Lower leg skin (tissue), 4 donors: ENCODE results near the gene TRPC4. TPM values are rescaled to one million over a fixed set of nuclear protein-coding genes. Genes with fewer than 3 reads are reported as not detected.

ENCODE experiments used
- DNase-seq, 2 donors: peaks; one replicate each; pipeline ENCODE4 v3.0.0-alpha.2; 2019; ENCODE audit warnings: low spot score in 2 of 2
- H3K4me3 ChIP-seq: fragments of 200-600 bp; sonication (generic); 2 replicates; pipeline ENCODE4 v1.5.1; 2017; ENCODE audit warnings: mild to moderate bottlenecking, low read depth; ENCODE audit not compliant: poor library complexity, severe bottlenecking
- POLR2A ChIP-seq, 2 donors: fragments of 450-650 bp; IDR thresholded peaks; one replicate each; pipeline ENCODE4 v1.6.1; 2016 to 2017; ENCODE audit warnings: antibody characterized with exemption in 2 of 2, mild to moderate bottlenecking in 1 of 2, moderate library complexity in 1 of 2
- WGBS, 2 donors: methylation state at CpG; one replicate each; pipeline ENCODE4 v1.1.5; 2018; 5-methylcytosine and 5-hydroxymethylcytosine counted together
- intact Hi-C: fragments of 100-400 bp; cut with DNase I; formaldehyde crosslinking; loops from one replicate; pipeline ENCODE4 v1.15.0; 2023; ENCODE audit warnings: low total_unique reads
- total RNA-seq, 4 donors: library from RNA; depleted of rRNA; stranded (reverse); fragments of >200 nt; gene quantifications; one replicate each; pipeline ENCODE4 v1.1.0, GENCODE V29; 2016
- TF ChIP-seq, protein P1 (sequence below), 3 donors: fragments of 450-650 bp; IDR thresholded peaks; one replicate each; pipeline ENCODE4 v1.5.1; 2016; ENCODE audit warnings: antibody characterized with exemption in 3 of 3, mild to moderate bottlenecking in 3 of 3, moderate library complexity in 2 of 3

Gene TRPC4
- total RNA-seq, 4 donors from 2014 or later = 0.39 TPM; not detected in 3

DNA sequence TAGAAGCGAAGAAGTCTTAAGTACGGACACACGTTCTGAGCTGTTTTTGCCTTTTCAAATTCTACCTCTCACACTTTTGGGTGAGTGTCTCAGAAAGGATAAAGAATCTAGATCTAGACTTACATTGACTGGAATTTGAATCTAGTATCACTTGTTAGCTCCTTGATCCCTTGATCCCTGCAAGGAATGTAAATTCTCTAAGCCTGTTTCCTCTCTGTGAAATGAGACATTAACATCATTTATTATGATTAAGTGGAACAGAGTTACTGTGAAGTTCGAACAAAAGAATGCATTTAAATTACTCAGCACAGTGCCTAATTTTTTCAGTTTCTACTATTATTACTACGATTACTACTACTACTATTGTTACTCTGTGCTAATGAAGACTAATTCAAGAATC, 184.4 kb downstream of the TRPC4 start:
- TF ChIP-seq POLR2A (IDR thresholded peaks at IDR 0.05) = no peak
- TF ChIP-seq, protein P1, sequence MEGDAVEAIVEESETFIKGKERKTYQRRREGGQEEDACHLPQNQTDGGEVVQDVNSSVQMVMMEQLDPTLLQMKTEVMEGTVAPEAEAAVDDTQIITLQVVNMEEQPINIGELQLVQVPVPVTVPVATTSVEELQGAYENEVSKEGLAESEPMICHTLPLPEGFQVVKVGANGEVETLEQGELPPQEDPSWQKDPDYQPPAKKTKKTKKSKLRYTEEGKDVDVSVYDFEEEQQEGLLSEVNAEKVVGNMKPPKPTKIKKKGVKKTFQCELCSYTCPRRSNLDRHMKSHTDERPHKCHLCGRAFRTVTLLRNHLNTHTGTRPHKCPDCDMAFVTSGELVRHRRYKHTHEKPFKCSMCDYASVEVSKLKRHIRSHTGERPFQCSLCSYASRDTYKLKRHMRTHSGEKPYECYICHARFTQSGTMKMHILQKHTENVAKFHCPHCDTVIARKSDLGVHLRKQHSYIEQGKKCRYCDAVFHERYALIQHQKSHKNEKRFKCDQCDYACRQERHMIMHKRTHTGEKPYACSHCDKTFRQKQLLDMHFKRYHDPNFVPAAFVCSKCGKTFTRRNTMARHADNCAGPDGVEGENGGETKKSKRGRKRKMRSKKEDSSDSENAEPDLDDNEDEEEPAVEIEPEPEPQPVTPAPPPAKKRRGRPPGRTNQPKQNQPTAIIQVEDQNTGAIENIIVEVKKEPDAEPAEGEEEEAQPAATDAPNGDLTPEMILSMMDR (IDR thresholded peaks at IDR 0.05) = no peak
- intact Hi-C loops = no loop called here
- WGBS, 2 donors = 78 to 80% methylated on average over 5 of the region's 5 CpGs
- H3K4me3 ChIP-seq = no peak overlapping the region
- DNase-seq = no peak

DNA sequence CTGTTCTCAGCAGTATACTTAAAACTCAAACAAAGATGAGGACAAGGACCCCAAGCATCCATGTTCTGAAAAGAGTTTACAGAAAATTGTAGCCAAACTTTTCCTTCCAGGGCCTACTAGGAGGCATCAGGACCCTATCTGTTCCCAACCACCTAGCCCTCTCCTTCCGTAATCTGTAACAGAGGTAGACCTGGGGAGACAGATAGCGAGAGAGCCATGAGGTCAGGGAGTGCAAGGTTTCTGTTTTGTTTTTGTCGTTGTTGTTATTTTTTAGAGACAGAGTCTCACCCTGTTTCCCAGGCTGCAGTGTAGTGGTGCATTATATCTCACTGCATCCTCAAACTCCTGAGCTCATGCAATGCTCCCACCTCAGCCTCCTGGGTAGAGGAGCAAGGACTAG, 187.1 kb downstream of the TRPC4 start:
- no peak for TF ChIP-seq POLR2A (IDR thresholded peaks at IDR 0.05)
- TF ChIP-seq, protein P1 (IDR thresholded peaks at IDR 0.05) = no peak
- intact Hi-C loops = no loop called here
- DNase-seq = no peak
- no peak overlapping the region for H3K4me3 ChIP-seq
- WGBS, 2 donors = 92 to 95% methylated on average over 3 of the region's 3 CpGs

DNA sequence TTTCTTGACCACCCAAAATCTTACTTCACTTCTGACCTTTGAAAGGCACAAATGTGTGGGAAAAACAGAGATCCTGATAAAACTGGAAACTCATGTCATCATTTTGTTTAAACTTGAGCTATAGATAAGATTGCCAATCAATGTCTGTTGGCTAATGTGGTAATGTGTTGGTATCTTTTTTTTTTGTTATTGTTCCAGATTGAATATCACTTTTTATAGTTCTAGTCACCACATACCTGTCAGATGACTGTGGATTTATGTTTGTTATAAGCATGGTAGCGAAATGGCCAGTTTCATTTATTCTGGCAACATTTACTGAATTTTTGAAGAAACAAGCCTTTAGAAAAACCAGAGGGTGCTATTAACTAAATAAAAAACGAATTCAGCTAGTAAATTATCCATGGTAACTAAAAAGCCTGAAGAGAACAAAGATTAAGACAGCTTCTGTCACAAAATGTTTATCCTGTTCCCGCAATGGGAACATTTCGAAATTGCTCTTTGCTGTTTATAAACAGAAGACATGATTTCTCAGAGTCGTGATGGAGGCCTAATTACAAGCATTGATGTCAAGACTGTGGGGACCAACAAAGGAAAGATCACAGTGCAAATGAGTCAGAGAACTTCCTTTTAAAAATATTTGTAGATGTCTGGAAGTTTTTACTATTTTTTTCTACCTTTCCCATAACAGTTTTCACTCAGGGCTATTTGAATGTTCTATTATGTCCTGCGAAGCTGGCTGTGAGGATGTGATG, 188.1 kb downstream of the TRPC4 start:
- TF ChIP-seq, protein P1 (IDR thresholded peaks at IDR 0.05) = no peak
- no peak for TF ChIP-seq POLR2A (IDR thresholded peaks at IDR 0.05)
- 55 to 64% methylated on average over 6 of the region's 6 CpGs for WGBS, 2 donors
- DNase-seq = no peak
- H3K4me3 ChIP-seq = no peak overlapping the region
- intact Hi-C loops = no loop called here

DNA sequence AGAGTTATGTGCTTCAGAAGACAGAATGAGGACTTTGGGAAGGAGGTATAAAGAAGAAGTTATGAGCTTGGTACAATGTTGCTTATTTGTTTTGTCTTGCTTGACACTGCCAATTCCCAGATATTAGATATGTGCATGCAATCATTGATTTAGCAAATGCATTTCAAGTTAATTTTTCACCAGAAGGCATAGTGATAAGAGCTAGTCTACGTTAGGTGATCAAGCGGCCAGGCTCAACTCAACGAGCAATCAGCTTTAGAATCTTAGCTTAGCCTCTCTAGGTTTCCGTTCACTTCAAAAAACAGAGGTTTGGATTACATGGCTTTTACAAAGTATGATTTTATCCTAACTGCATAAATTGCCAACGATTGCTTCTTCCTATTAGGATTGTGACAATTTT, 189.4 kb downstream of the TRPC4 start:
- TF ChIP-seq POLR2A (IDR thresholded peaks at IDR 0.05) = no peak
- TF ChIP-seq, protein P1 (IDR thresholded peaks at IDR 0.05) = no peak
- no peak for DNase-seq
- intact Hi-C loops = no loop called here
- 82 to 89% methylated on average over 5 of the region's 5 CpGs for WGBS, 2 donors
- H3K4me3 ChIP-seq = no peak overlapping the region

DNA sequence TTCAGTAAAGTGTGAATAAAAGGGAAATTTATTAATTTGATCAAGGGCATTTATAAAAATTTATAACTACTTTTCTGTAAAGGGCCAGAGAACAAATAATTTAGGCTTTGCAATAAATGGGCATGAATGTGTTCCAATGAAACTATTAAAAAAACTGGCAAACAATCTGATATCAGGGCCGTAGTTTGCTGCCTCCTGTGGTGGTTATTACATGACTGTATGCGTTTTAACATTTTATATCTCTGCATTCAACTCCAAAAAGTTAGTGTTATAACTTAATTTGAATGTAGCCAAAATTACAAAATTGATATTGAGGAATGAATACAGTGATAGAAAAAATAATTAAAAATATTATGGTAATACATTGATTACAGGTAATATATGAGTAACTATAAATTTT, 190.5 kb downstream of the TRPC4 start:
- H3K4me3 ChIP-seq = no peak overlapping the region
- intact Hi-C loops = no loop called here
- DNase-seq = no peak
- WGBS, 2 donors = 40 to 42% methylated on average over 2 of the region's 2 CpGs
- TF ChIP-seq, protein P1 (IDR thresholded peaks at IDR 0.05) = no peak
- no peak for TF ChIP-seq POLR2A (IDR thresholded peaks at IDR 0.05)

DNA sequence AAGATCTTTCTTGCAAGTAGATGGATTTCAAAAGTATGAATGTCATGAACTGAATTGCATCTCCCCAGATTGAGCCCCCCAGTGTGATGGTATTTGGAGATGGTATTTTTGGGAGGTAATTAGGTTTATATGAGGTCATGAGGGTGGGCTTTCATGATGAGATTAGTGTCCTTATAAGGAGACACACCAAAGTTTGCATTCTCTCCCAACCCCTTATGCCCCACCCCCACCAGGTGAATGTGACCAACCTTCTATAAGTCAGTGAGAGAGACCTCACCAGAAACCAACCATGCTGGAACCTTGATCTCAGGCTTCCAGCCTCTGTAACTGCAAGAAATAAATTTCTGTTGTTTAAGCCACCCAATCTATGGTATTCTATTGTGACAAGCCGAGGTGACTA, 199.7 kb downstream of the TRPC4 start:
- no peak for DNase-seq
- 72 to 85% methylated on average over 1 of the region's 1 CpG for WGBS, 2 donors
- H3K4me3 ChIP-seq = no peak overlapping the region
- TF ChIP-seq, protein P1 (IDR thresholded peaks at IDR 0.05) = no peak
- no peak for TF ChIP-seq POLR2A (IDR thresholded peaks at IDR 0.05)
- intact Hi-C loops = no loop called here
